H1 (cell line): ENCODE data around the gene NSUN6. TPM values are rescaled to one million over a fixed set of nuclear protein-coding genes. Genes with fewer than 3 reads are reported as not detected.

ENCODE experiments used
- CTCF ChIA-PET: fragments of 300-600 bp; sonication (Branson Sonifier 250); formaldehyde crosslinking; loops from one replicate; lab custom pipeline; 2021; ENCODE audit not compliant: partially characterized antibody; lab: Charles Lee
- POLR2A ChIA-PET: fragments of 300-600 bp; sonication (Branson Sonifier 250); formaldehyde crosslinking; loops from one replicate; lab custom pipeline; 2021; ENCODE audit warnings: inconsistent platforms; ENCODE audit not compliant: partially characterized antibody; lab: Charles Lee
- DNase-seq, 2 experiments: peaks; one replicate each; pipeline versions ENCODE4 v3.0.0 to v3.0.0-alpha.2; 2010 to 2022; ENCODE audit warnings: low spot score in 2 of 2, low read depth in 1 of 2, mixed read lengths in 1 of 2
- FAIRE-seq: peaks from 2 replicates; lab custom pipeline; 2011; peaks lifted over from hg19 to GRCh38; lab: Jason Lieb, UNC
- H2AFZ ChIP-seq: 2 replicates; pipeline ENCODE4 v1.8.1; 2012; ENCODE audit warnings: low read length, inconsistent platforms
- H2AK5ac ChIP-seq: 2 replicates; pipeline ENCODE4 v1.6.1; 2013; ENCODE audit warnings: low read depth, low read length
- H2BK120ac ChIP-seq: replicated peaks from 2 replicates; pipeline ENCODE3; 2013; ENCODE audit warnings: low read depth, low read length, inconsistent platforms
- H2BK12ac ChIP-seq: 2 replicates; pipeline ENCODE4 v1.6.1; 2013; ENCODE audit warnings: low read depth, low read length
- H2BK15ac ChIP-seq: 2 replicates; pipeline ENCODE4 v1.6.1; 2013; ENCODE audit warnings: low read length
- H2BK20ac ChIP-seq: 2 replicates; pipeline ENCODE4 v1.6.1; 2013; ENCODE audit warnings: low read length
- H2BK5ac ChIP-seq: 2 replicates; pipeline ENCODE4 v1.6.1; 2013; ENCODE audit warnings: low read depth, low read length
- H3K14ac ChIP-seq: 2 replicates; pipeline ENCODE4 v1.6.1; 2013; ENCODE audit warnings: inconsistent platforms; ENCODE audit not compliant: insufficient read length
- H3K18ac ChIP-seq: 2 replicates; pipeline ENCODE4 v1.6.1; 2013; ENCODE audit warnings: low read length; ENCODE audit errors: extremely low read depth
- H3K23ac ChIP-seq: 2 replicates; pipeline ENCODE4 v1.6.1; 2013; ENCODE audit warnings: inconsistent platforms; ENCODE audit not compliant: insufficient read length
- H3K23me2 ChIP-seq: 2 replicates; pipeline ENCODE4 v1.6.1; 2013; ENCODE audit warnings: low read depth, low read length
- H3K27ac ChIP-seq: 2 replicates; pipeline ENCODE4 v1.6.1; 2011; ENCODE audit warnings: low read depth, low read length, inconsistent platforms
- H3K27me3 ChIP-seq, 4 experiments: replicated peaks in 1 of 4; 1 replicate in 1 of 4; 2 replicates in 3 of 4; pipeline versions ENCODE4 v1.6.1 to v1.8.1; 2011 to 2013; ENCODE audit warnings: low read length in 3 of 4, mild to moderate bottlenecking in 3 of 4, inconsistent platforms in 2 of 4, mixed read lengths in 2 of 4, moderate library complexity in 1 of 4; ENCODE audit not compliant: control insufficient read depth in 3 of 4, insufficient read depth in 3 of 4; ENCODE audit errors: extremely low read depth in 1 of 4
- H3K36me3 ChIP-seq, 4 experiments: 2 replicates each; pipeline versions ENCODE4 v1.6.1 to v1.8.1; 2011 to 2013; ENCODE audit warnings: mild to moderate bottlenecking in 4 of 4, low read length in 3 of 4, moderate library complexity in 2 of 4, control low read depth in 1 of 4, inconsistent platforms in 1 of 4; ENCODE audit not compliant: insufficient read depth in 4 of 4, control insufficient read depth in 2 of 4
- H3K4ac ChIP-seq: replicated peaks from 2 replicates; pipeline ENCODE3; 2013; ENCODE audit warnings: low read length, low read depth, mixed read lengths, inconsistent platforms; ENCODE audit not compliant: insufficient read length
- H3K4me1 ChIP-seq, 4 experiments: replicated peaks in 1 of 4; 1 replicate in 1 of 4; 2 replicates in 3 of 4; pipeline versions ENCODE4 v1.6.1 to v1.8.1; 2011 to 2013; ENCODE audit warnings: low read length in 3 of 4, inconsistent platforms in 2 of 4, mixed read lengths in 1 of 4; ENCODE audit not compliant: insufficient read depth in 4 of 4, control insufficient read depth in 3 of 4
- H3K4me2 ChIP-seq, 2 experiments: 2 replicates each; pipeline versions ENCODE4 v1.6.1 to v1.8.1; 2011 to 2013; ENCODE audit warnings: low read depth in 2 of 2, low read length in 2 of 2, control low read depth in 1 of 2, inconsistent platforms in 1 of 2, mild to moderate bottlenecking in 1 of 2; ENCODE audit not compliant: insufficient read depth in 1 of 2
- H3K4me3 ChIP-seq, 4 experiments: fragments of 200-600, 300-600 bp in 1 of 4; sonication (generic), shearing (Covaris generic), sonication (Bioruptor Twin) in 1 of 4; 2 replicates each; pipeline versions ENCODE4 v1.5.1 to v1.8.1; 2011 to 2016; ENCODE audit warnings: low read length in 4 of 4, low read depth in 3 of 4, control low read depth in 2 of 4, inconsistent platforms in 2 of 4, mild to moderate bottlenecking in 2 of 4, mixed read lengths in 1 of 4, moderate library complexity in 1 of 4; ENCODE audit not compliant: insufficient read depth in 2 of 4; ENCODE audit errors: extremely low read depth in 1 of 4
- H3K56ac ChIP-seq: replicated peaks from 2 replicates; pipeline ENCODE3; 2013; ENCODE audit warnings: low read depth, mild to moderate bottlenecking, mixed read lengths, low read length, inconsistent platforms; ENCODE audit not compliant: insufficient read length
- H3K79me1 ChIP-seq: 2 replicates; pipeline ENCODE4 v1.6.1; 2013; ENCODE audit warnings: low read depth, low read length, control low read depth
- H3K79me2 ChIP-seq, 2 experiments: 2 replicates each; pipeline versions ENCODE4 v1.6.1 to v1.8.1; 2012 to 2013; ENCODE audit warnings: low read length in 2 of 2, mild to moderate bottlenecking in 2 of 2, inconsistent platforms in 1 of 2; ENCODE audit not compliant: insufficient read depth in 2 of 2, control insufficient read depth in 1 of 2
- H3K9ac ChIP-seq, 4 experiments: replicated peaks in 1 of 4; 1 replicate in 1 of 4; 2 replicates in 3 of 4; pipeline versions ENCODE4 v1.6.1 to v1.8.1; 2011 to 2013; ENCODE audit warnings: low read depth in 3 of 4, low read length in 3 of 4, control low read depth in 2 of 4, mild to moderate bottlenecking in 2 of 4, moderate library complexity in 2 of 4, inconsistent platforms in 1 of 4; ENCODE audit errors: extremely low read depth in 1 of 4
- H3K9me3 ChIP-seq, 2 experiments: 2 replicates each; pipeline versions ENCODE4 v1.6.1 to v1.8.1; 2012 to 2013; ENCODE audit warnings: mild to moderate bottlenecking in 2 of 2, moderate library complexity in 2 of 2, control low read depth in 1 of 2, inconsistent platforms in 1 of 2, low read depth in 1 of 2, low read length in 1 of 2, mixed read lengths in 1 of 2; ENCODE audit not compliant: insufficient read depth in 2 of 2
- H4K20me1 ChIP-seq, 2 experiments: replicated peaks in 1 of 2; 2 replicates each; pipeline versions ENCODE3 to v1.8.1; 2011 to 2013; ENCODE audit warnings: inconsistent platforms in 2 of 2, low read length in 2 of 2, mild to moderate bottlenecking in 1 of 2; ENCODE audit not compliant: insufficient read depth in 2 of 2, control insufficient read depth in 1 of 2
- H4K5ac ChIP-seq: 2 replicates; pipeline ENCODE4 v1.6.1; 2013; ENCODE audit warnings: low read length, low read depth, mixed read lengths, inconsistent platforms; ENCODE audit not compliant: insufficient read length
- H4K8ac ChIP-seq: 2 replicates; pipeline ENCODE4 v1.8.0; 2013; ENCODE audit warnings: mild to moderate bottlenecking, moderate library complexity, low read length, inconsistent platforms; ENCODE audit not compliant: insufficient read depth; ENCODE audit errors: extremely low read depth
- H4K91ac ChIP-seq: replicated peaks from 2 replicates; pipeline ENCODE3; 2013; ENCODE audit warnings: low read length, mixed read lengths, inconsistent platforms; ENCODE audit not compliant: insufficient read length
- CTCF ChIP-seq, 3 experiments: IDR thresholded peaks; 1 replicate in 2 of 3; 2 replicates in 1 of 3; pipeline versions ENCODE4 v1.5.1 to v1.6.1; 2011; ENCODE audit warnings: low read length in 3 of 3, mild to moderate bottlenecking in 3 of 3, inconsistent platforms in 2 of 3, low read depth in 1 of 3, moderate library complexity in 1 of 3; ENCODE audit not compliant: insufficient read depth in 1 of 3; ENCODE audit errors: control extremely low read depth in 1 of 3
- EGR1 ChIP-seq: IDR thresholded peaks from 2 replicates; pipeline ENCODE4 v1.6.1; 2011; ENCODE audit warnings: low read depth, low read length, borderline replicate concordance
- WGBS, 2 experiments: shearing (Covaris generic) in 1 of 2; methylation state at CpG; one replicate each; pipeline versions ENCODE4 v1.1.6 to v1.1.7; 2013 to 2015; ENCODE audit warnings: low lambda C conversion rate in 2 of 2, mixed read lengths in 2 of 2, inconsistent platforms in 1 of 2, low coverage in 1 of 2, missing lambda C conversion rate in 1 of 2; ENCODE audit not compliant: insufficient replicate concordance in 2 of 2, insufficient coverage in 1 of 2, insufficient read length in 1 of 2; ENCODE audit errors: extremely low coverage in 1 of 2, missing lambda C conversion rate in 1 of 2; 5-methylcytosine and 5-hydroxymethylcytosine counted together
- polyA plus RNA-seq, 7 experiments: library from polyadenylated mRNA; depleted of rRNA in 3 of 7; stranded (reverse) in 5 of 7; unstranded in 2 of 7; fragments of >200 nt in 5 of 7; fragments of 200-250 nt in 2 of 7; gene quantifications; 1 replicate in 5 of 7; 2 replicates in 1 of 7; 4 replicates in 1 of 7; pipeline versions ENCODE4 v1.2.1 to v1.2.3, GENCODE V29; 2011 to 2013; ENCODE audit warnings: missing spikeins in 2 of 7, mixed read lengths in 2 of 7
- total RNA-seq: library from RNA; stranded (reverse); fragmentation: NEBNext Ultra II Directional; extraction: Animal tissue kit (Norgen Biotek cat#: 25700); gene quantifications from 2 replicates; pipeline ENCODE4 v1.2.1, GENCODE V29; 2021

NSUN6 gene
- total and polyA plus RNA-seq, 2 of the 8 experiments (the other 6 are each of a cell fraction or from before 2014, with no cell fraction given), result 5.9 to 14.4 TPM

GRCh38 chr10:18601321-18601720 lies 50.1 kb downstream of the NSUN6 start:
- Histone ChIP-seq H3K4me1 (no peaks in the 10 kb centered on the region), H4K20me1 (no peaks in the 10 kb centered on the region), H3K79me1 (no peaks in the 10 kb centered on the region), H3K27ac (no peak overlapping the region)
- CTCF ChIA-PET, result interaction anchor here (0.8 to 2.7 kb wide), 3 partner anchors 10 to 233 kb away, joined by 4 to 9 read pairs (median 4); no protein-coding TSS in a partner anchor
- TF ChIP-seq CTCF (IDR thresholded peaks at IDR 0.05; ENCODE audit: control extremely low read depth in 1 of 3, insufficient read depth in 1 of 3, low read depth in 1 of 3, low read length in 3 of 3) (peak in 1 of 3 experiments; percentile 21; a peak in 1 of 4 replicates), EGR1 (no peak)
- TF ChIP-seq, all 59 proteins: peak for 1
- H3K56ac ChIP-seq, result no peak overlapping the region
- H3K79me2 ChIP-seq, result no peaks in the 10 kb centered on the region
- H3K27me3 ChIP-seq, result no peaks in the 10 kb centered on the region
- no peak overlapping the region for H3K23ac ChIP-seq
- H2AK5ac ChIP-seq, result no peak overlapping the region
- H3K14ac ChIP-seq, result no peak overlapping the region
- H3K4me3 ChIP-seq, result no peak overlapping the region
- no peak overlapping the region for H3K4ac ChIP-seq
- no peak overlapping the region for H2BK15ac ChIP-seq
- H2BK12ac ChIP-seq, result no peak overlapping the region
- H2BK5ac ChIP-seq, result no peak overlapping the region
- H4K91ac ChIP-seq, result no peak overlapping the region
- no peak overlapping the region for H2AFZ ChIP-seq
- 88% methylated on average over 2 of the region's 2 CpGs; no CpG with 5 or more reads in 1 of the 2 experiments for WGBS, 2 experiments
- no peaks in the 10 kb centered on the region; a peak in 1 of 8 replicates for H3K36me3 ChIP-seq
- FAIRE-seq (no peak), DNase-seq (no peak)
- no peaks in the 10 kb centered on the region for H3K9me3 ChIP-seq
- POLR2A ChIA-PET, result no interaction called here
- no peak overlapping the region for H2BK120ac ChIP-seq
- no peak overlapping the region for H4K8ac ChIP-seq
- no peak overlapping the region for H4K5ac ChIP-seq
- no peak overlapping the region for H3K9ac ChIP-seq
- no peaks in the 10 kb centered on the region for H3K23me2 ChIP-seq
- no peak overlapping the region for H3K4me2 ChIP-seq
- no peak overlapping the region for H3K18ac ChIP-seq
- no peak overlapping the region for H2BK20ac ChIP-seq
